NCI-H1436 (cell line): ENCODE results near the gene ILDR1.
"Not testable (repeated sequence)": the region's sequence is repeated elsewhere in the genome, so short reads cannot be mapped to it uniquely, and the experiment has no call there.

Source experiments
- DNase-seq: peaks from one replicate; lab custom pipeline; 2025; lab: John Stamatoyannopoulos, UW

The ILDR1 gene

DNA sequence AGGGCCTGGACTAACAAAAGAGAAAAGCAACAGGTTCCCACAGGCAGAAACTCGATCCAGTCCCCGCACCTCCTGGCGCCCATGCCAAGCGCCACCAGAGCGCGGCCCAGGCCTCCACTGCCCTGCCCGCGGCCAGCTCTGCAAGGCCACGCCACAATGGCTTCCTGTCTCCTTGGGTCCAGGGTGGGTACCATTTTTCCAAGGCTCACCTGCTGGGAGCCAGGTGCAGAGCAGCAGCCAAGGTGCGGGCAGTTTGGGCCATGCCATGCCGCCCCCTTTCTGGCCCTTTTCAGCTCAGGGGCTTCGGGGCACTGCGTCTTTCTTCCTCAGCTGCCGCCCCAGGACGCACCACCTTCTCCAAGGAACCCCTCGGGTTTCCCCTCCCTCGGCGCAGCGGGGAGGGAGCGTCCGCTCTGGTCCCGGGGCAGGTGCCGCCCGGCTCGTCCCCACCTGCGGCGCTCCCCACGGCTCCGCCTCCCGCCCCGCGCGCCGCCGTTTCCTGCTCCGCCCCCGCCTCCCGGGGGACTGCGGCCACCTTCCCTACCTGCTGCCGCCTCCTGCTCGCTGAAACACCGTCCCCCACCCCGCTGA lies at the start of gene ILDR1:
Gene ILDR1 (minus strand): TSS at position 437 of the 591 bp plus-strand sequence. CDS start 170 bp downstream, at position 267.
- peak; percentile 87 for DNase-seq

DNA sequence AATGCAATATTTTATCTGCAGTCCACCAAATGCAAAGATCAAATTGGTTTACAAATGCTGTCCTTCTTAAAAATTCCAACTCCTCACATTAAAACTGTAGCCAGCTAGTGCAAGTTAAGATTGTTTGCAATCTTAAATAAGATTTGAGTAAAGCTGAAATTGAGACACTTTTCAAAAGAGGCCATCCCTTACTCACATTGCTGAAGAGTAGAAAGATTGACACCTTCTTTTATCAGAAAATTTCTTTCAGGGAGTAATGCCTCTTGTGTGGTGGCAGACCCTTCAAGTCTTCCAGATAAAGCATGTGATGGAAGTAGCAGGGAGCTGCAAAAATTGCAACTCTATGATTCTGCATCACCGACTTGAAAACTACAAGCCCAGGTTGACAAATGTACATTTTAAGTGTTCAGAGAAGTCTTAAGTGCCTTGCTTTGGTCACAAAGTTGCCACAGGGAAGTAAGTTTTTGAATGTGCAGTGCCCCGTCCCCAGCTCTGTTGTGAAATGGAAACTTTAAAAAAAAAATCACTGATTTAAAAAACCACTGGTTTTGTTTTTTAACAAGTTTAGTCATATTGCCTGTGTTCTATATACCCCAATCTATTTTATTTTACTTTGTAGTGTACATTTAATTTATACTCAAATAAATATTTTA lies 45.7 kb upstream of the ILDR1 start:
- DNase-seq, result no peak

DNA sequence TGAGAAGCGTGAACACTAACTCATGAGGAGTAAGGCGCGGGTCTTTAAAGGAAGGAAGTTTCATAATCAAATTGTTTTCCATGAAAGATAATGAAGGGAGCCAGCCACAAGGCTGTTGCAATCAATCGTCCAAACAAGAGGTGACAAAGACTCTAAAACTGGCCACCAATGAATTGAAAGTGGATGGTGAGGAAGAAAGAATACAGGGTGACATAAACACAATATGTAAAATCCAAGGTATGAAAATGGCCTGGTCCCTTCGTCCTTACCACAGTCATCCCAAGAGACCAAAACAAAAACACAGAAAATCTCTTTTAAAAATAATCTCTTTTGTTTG lies 45.1 kb upstream of the ILDR1 start:
- DNase-seq, result no peak

- no peak for DNase-seq
These were observed 44.5 kb upstream of the ILDR1 start for GRCh38 chr3:122066331-122067213.

GRCh38 chr3:122064326-122064725 lies 42.3 kb upstream of the ILDR1 start:
- no peak for DNase-seq

- no peak for DNase-seq
These were observed 41.9 kb upstream of the ILDR1 start for GRCh38 chr3:122063908-122064307.

DNA sequence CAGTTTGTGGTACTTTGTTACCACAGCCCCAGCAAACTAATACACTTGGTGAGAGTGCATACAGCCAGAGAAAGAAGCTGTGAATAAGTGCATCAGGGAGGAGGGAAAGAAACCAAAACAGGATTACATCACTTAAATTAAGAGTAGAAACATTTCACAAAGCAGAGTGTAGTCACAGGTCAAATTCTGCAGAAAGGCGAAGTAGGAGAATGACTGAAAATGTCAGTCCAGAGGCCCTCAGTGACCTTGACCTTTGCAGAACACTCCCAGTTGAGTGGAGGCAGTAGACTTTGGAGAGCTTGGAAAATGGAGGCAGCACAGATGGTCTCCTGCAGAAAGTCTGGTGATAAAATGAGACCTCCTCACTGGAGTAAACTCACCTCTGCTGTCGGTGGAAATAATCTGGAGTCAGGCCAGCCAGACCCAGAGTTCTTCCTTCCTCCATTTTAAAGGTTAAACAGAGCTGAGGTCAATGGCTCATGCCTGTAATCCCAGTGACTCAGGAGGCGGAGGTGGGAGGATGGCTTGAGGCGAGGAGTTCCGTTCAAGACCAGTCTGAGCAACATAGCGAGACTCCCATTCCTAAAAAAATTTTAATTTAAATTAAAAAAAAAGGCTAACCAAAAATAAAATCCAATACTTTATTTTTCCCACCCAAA lies 38.1 kb upstream of the ILDR1 start:
- DNase-seq, result no peak

GRCh38 chr3:122058294-122058693 lies 36.2 kb upstream of the ILDR1 start:
- no peak for DNase-seq

- no peak for DNase-seq
These were observed 35.6 kb upstream of the ILDR1 start for GRCh38 chr3:122057671-122058070.

DNA sequence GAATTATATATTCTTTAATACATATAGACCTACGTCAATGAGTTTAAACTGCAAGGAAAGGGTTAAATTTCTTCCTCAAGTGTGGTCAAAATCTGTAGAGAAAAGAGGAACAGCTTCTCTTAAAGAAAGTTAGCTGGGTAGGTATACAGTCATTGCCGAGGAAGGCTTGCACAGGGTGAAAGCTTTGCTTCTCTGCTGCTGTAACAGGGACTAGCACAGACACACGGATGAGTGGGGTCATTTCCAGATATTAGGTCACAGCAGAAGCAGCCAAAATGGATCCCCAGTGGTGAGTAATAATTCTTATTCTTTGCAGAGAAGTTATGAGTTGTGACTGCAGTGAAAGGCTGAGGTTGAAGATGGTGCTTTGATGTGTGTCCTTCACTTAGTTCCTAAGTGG lies 33.2 kb upstream of the ILDR1 start, which contains the start of gene CD86:
Gene CD86 (plus strand): TSS at position 148 of the 400 bp plus-strand sequence. CDS start 128 bp downstream, at position 276.
- DNase-seq, result no peak

GRCh38 chr3:122052968-122053367 lies 30.9 kb upstream of the ILDR1 start:
- DNase-seq, result no peak

- not testable (repeated sequence) for DNase-seq
These were observed 25.7 kb upstream of the ILDR1 start for GRCh38 chr3:122047773-122048172.

- not testable (repeated sequence) for DNase-seq
These were observed 25.2 kb upstream of the ILDR1 start for GRCh38 chr3:122047296-122047695.

- no peak for DNase-seq
These were observed 11.0 kb upstream of the ILDR1 start for GRCh38 chr3:122033023-122033422.

DNA sequence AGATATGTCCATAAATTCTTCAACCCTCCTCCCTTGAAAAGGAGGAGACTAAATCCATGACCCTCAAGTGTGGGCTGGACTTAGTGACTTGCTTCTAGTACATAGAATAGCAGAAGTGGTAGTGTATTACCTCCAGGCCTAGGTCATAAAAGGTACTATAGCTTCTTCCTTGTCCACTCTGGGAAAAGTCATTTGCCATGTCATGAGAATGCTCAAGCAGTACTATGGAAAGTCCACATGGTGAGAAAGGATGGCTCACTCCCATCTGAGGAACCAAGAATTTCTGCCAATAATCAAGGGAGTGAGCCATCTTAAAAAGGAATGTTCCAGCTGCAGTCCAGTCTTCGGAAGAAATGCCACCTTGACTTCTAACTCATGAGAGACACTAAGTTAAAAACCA lies 10.5 kb upstream of the ILDR1 start:
- no peak for DNase-seq

- no peak for DNase-seq
These were observed 9.0 kb upstream of the ILDR1 start for GRCh38 chr3:122031123-122031468.

- DNase-seq, result no peak
These were observed 8.5 kb upstream of the ILDR1 start for GRCh38 chr3:122030381-122031122.

GRCh38 chr3:122025296-122025695 lies 3.2 kb upstream of the ILDR1 start:
- no peak for DNase-seq

GRCh38 chr3:122024800-122025199 lies 2.8 kb upstream of the ILDR1 start:
- DNase-seq, result no peak

GRCh38 chr3:122023335-122023910 lies 1.4 kb upstream of the ILDR1 start:
- no peak for DNase-seq

DNA sequence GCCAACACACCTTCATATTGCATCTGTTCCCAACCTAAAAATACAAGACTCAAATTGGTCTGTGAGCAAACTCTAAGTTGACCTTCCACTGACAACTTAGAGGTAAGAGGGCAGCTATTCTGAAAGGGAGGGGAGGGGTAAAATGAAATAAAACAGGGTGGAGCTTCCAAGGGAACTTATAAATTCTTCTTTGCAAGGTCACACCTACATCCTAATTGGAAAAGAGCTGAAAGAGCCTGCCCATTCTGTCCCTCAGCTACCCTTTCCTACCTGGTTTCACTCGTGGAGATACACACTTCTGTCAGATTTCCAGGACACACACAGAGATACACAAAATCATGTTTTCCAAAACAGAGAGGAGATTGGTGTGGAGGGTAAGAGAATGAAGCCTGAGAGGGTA lies 1.0 kb downstream of the ILDR1 start:
- no peak for DNase-seq
